ENCODE measurements around the gene ACOX1. TPM values are rescaled to one million over a fixed set of nuclear protein-coding genes. Genes with fewer than 3 reads are reported as not detected.

The ACOX1 gene
- total and polyA plus RNA-seq, 4 donors = 14.6 to 48.8 (median 28.8) TPM

DNA sequence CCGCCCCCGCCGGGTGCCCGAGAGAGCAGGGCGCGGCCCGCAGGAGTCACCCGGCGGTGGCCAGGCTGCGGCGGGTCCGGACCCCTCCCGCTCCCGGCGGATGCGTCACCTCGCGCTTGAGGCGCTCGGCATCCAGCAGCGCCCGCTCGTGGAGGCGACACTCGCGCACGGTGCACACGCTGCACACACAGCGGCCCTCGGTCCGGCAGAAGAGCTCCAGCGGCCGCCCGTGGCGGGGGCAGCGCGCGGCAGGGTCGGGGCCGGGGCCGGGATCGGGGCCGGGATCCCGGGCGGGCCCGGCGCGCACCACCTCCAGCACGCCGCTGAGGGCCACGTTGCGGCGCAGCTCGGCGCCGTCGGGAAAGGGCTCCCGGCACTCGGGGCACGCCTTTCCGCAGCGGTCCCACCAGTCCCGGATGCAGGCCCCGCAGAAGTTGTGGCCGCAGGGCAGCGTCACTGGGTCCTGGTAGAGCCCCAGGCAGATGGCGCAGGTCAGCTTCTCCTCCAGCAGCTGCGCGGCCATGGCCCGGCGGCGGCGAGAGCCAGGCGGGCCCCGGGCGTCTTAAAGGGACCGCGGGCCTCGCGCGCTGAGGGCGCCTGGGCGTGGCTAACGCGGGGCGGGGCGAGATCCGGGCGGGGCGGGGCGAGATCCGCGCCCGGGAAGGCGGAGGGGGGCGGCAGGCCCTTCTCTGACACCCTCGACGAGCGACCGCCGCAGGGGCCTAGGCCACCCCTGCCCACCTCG lies 82.4 kb downstream of the ACOX1 start, which contains the start of gene TRIM65:
TRIM65 (minus strand) TSS at position 537 of the 745 bp plus-strand sequence; CDS start at position 523, 14 bp downstream.
- Histone ChIP-seq H3K27ac (ENCODE audit: low read depth in 1 of 2, low read length in 2 of 2) (peak within 1 kb of the TSS; percentile 6 to 82), H3K4me3 (ENCODE audit: low read length in 2 of 2) (peak within 1 kb of the TSS; percentile 69 to 84), H3K27me3 (ENCODE audit: control insufficient read depth in 1 of 2, insufficient read depth in 2 of 2, low read length in 1 of 2) (no peaks in the 10 kb centered on the region), H3K36me3 (ENCODE audit: control insufficient read depth in 1 of 2, insufficient read depth in 2 of 2, low read length in 1 of 2) (peaks cover 0 to 2% of the 10 kb centered on the region in 2 donors), H3K9me3 (ENCODE audit: control insufficient read depth, low read length) (no peaks in the 10 kb centered on the region), H3K4me1 (ENCODE audit: control insufficient read depth in 1 of 2, insufficient read depth in 2 of 2, low read length in 2 of 2) (no peaks in the 10 kb centered on the region)
- intact Hi-C loops (cut with DNase I) = loop anchor here in 1 of 2 donors (1.0 kb wide), 1 partner anchor 41 kb away; the partner anchor contains the start of gene WBP2
- DNase-seq = peak; percentile 92 to 97
- ATAC-seq (ENCODE audit: low FRiP score) = peak; percentile 88
- WGBS, 2 donors = 0% methylated on average over 55 to 102 of the region's 102 CpGs

DNA sequence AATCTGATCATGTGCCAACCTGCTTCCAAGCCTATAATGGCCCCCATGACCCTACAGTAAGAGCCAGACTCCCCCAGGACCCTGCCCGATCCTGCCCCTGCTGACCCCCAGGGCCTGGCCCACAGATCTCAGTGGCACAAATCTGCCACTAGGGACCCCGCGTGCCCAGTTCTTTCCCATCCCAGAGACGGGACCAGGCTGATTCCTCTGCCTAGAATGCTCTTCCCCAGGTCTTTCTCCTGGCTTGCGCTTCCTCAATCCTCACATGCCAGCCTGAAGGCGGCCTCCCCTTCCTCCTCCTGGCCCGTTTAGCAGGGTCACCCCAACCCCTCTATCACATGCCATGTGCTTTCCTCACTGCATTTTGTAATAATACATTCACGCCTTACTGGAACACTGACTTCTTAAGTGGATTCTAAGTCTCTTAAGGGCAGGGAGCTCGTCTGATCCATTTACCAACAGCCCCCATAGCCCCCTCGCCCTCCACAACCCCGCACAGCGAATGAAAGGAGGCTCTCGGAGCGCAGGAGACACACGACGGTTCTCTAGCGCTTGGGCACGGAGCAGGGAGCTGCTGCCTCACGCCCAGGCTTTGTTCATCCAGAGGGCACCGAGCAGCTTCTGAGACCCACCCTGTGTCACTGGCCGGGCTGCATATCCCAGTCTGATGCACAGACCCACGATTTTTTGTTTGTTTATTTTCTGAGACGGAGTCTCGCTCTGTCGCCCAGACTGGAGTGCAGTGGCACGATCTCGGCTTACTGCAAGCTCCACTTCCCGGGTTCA lies 83.4 kb downstream of the ACOX1 start:
- Histone ChIP-seq H3K36me3 (ENCODE audit: control insufficient read depth in 1 of 2, insufficient read depth in 2 of 2, low read length in 1 of 2) (peaks cover 0 to 1% of the 10 kb centered on the region in 2 donors), H3K27ac (ENCODE audit: low read depth in 1 of 2, low read length in 2 of 2) (no peak overlapping the region)
- DNase-seq = no peak

DNA sequence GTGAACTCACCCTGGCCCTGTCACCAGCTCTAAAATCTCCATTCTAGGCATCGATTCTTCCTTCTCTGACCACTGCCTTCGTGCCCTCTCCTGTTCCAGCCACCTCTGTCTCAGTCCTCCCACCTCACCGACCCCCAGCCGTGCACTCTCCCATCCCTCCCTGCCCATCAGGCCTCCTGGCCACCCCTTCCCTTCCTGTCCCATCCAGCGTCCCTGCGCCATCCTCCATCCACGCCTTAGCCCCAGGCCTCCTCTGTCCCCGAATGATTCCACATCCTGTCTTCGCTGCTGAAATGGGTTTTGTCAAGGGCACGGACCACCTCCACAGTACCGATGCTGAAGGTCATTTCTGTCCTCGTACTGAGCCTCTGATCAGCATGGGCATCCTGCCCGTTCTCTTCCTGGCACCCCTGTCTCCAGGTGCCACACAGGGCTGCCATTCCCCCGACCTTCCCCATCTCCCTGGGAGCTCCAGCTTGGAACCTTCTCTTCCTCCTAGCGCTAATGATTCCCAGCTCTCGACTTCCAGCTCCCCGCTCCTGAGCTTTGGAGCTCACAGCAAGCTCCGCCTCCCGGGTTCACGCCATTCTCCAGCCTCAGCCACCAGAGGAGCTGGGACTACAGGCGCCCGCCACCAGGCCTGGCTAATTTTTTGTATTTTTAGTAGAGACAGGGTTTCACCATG lies 84.8 kb downstream of the ACOX1 start:
- intact Hi-C loops (cut with DNase I) = loop anchor here in 1 of 2 donors (5.0 kb wide), 1 partner anchor 47 kb away; no protein-coding TSS in a partner anchor

More for the DNA sequence above, 83.4 kb downstream of the ACOX1 start:
- intact Hi-C loops (cut with DNase I) = loop anchor here in 1 of 2 donors (1.0 kb wide), 1 partner anchor 40 kb away; the partner anchor contains the start of gene WBP2
- no peak for ATAC-seq (ENCODE audit: low FRiP score)
- H3K4me3 ChIP-seq (ENCODE audit: low read length in 2 of 2) = no peak overlapping the region
- no peaks in the 10 kb centered on the region for H3K9me3 ChIP-seq (ENCODE audit: control insufficient read depth, low read length)
- H3K4me1 ChIP-seq (ENCODE audit: control insufficient read depth in 1 of 2, insufficient read depth in 2 of 2, low read length in 2 of 2) = no peaks in the 10 kb centered on the region
- WGBS, 2 donors = 32 to 35% methylated on average over 28 of the region's 28 CpGs
- no peaks in the 10 kb centered on the region for H3K27me3 ChIP-seq (ENCODE audit: control insufficient read depth in 1 of 2, insufficient read depth in 2 of 2, low read length in 1 of 2)

DNA sequence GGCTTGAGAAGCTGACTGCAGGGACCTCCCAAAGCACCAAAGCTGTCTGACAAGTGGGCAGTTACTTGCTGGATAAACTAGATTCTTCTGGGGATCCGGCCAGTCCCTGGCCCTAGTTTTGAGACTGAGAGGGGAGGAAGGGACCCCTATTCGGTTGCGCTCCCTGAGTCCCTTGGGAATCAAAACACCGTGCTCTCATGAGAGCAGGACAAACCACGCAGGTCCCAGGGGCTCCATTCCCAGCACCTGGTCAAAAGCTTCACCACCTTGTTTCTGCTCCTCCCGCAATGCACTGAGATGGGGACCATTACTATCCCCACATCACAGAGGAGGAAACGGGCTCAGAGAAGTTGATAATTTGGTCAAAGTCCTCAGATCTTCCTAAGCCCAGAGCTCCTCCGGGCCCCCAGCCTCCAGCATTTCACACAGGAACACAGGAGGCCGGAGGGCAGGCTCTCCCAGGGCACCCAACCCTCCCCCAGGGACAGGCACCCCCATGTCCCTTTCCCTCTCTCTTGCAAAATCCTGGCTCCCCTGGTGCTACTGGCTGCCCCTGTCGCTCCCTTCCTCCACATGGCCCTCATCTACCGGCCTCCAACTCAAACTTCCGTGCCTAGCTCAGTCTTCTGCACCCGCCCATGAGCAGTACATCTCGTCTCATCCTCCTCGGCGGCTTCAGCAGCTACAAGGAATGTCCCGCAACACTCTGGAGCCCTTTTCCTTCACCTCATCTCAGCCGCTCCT lies 85.5 kb downstream of the ACOX1 start:
- no peak for ATAC-seq (ENCODE audit: low FRiP score)
- Histone ChIP-seq H3K4me3 (ENCODE audit: low read length in 2 of 2) (no peak overlapping the region), H3K27ac (ENCODE audit: low read depth in 1 of 2, low read length in 2 of 2) (no peak overlapping the region), H3K4me1 (ENCODE audit: control insufficient read depth in 1 of 2, insufficient read depth in 2 of 2, low read length in 2 of 2) (no peaks in the 10 kb centered on the region), H3K36me3 (ENCODE audit: control insufficient read depth in 1 of 2, insufficient read depth in 2 of 2, low read length in 1 of 2) (peaks cover 0 to 1% of the 10 kb centered on the region in 2 donors), H3K9me3 (ENCODE audit: control insufficient read depth, low read length) (no peaks in the 10 kb centered on the region), H3K27me3 (ENCODE audit: control insufficient read depth in 1 of 2, insufficient read depth in 2 of 2, low read length in 1 of 2) (no peaks in the 10 kb centered on the region)
- DNase-seq = no peak
- WGBS, 2 donors = 87 to 91% methylated on average over 18 of the region's 18 CpGs
- intact Hi-C loops (cut with DNase I) = loop anchor here in 1 of 2 donors (5.0 kb wide), 1 partner anchor 46 kb away; no protein-coding TSS in a partner anchor

More for the DNA sequence above, 84.8 kb downstream of the ACOX1 start:
- H3K4me3 ChIP-seq (ENCODE audit: low read length in 2 of 2) = no peak overlapping the region
- H3K27me3 ChIP-seq (ENCODE audit: control insufficient read depth in 1 of 2, insufficient read depth in 2 of 2, low read length in 1 of 2) = no peaks in the 10 kb centered on the region
- DNase-seq (no peak), ATAC-seq (ENCODE audit: low FRiP score) (no peak)
- H3K4me1 ChIP-seq (ENCODE audit: control insufficient read depth in 1 of 2, insufficient read depth in 2 of 2, low read length in 2 of 2) = no peaks in the 10 kb centered on the region
- H3K36me3 ChIP-seq (ENCODE audit: control insufficient read depth in 1 of 2, insufficient read depth in 2 of 2, low read length in 1 of 2) = peaks cover 0 to 1% of the 10 kb centered on the region in 2 donors
- WGBS, 2 donors = 74 to 82% methylated on average over 22 of the region's 22 CpGs
- H3K9me3 ChIP-seq (ENCODE audit: control insufficient read depth, low read length) = no peaks in the 10 kb centered on the region
- no peak overlapping the region for H3K27ac ChIP-seq (ENCODE audit: low read depth in 1 of 2, low read length in 2 of 2)

DNA sequence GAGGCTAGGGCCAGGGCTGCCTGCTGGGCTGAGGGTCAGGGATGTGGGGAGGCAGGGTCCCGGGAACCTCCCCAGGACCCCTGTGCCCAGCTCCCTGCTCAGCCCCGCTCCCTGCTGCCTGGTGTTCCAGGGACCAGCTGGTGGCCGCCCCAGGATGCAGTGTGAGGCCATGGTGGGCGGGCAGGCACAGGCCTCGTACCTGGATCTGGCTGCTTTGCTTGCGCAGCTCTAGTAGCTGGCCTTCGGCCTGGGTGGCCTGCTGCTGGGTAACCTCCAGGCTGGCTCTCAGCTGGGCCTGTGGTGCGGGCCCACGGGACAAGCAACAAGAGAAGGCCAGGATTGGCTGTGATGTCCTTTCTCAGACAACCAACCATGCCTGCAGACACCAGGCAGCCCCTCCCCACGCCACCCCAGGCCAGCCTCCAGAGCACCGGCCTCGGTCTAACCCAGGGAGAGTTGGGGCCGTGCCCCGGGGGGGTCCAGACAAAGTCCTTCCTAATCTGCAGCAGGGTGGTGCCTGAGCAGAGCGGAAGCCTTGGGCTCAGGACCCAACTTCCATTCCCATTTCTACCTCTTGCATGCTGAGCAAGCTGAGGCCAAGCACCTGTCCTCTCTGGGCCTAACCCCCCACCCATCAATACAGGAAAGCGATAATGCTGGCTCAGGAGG lies 86.3 kb downstream of the ACOX1 start:
- no peaks in the 10 kb centered on the region for H3K4me1 ChIP-seq (ENCODE audit: control insufficient read depth in 1 of 2, insufficient read depth in 2 of 2, low read length in 2 of 2)
- no peaks in the 10 kb centered on the region for H3K27me3 ChIP-seq (ENCODE audit: control insufficient read depth in 1 of 2, insufficient read depth in 2 of 2, low read length in 1 of 2)
- H3K36me3 ChIP-seq (ENCODE audit: control insufficient read depth in 1 of 2, insufficient read depth in 2 of 2, low read length in 1 of 2) = peaks cover 0 to 1% of the 10 kb centered on the region in 2 donors
- DNase-seq = peak in 1 of 2 donors; percentile 40
- WGBS, 2 donors = 80% methylated on average over 15 to 16 of the region's 16 CpGs
- H3K4me3 ChIP-seq (ENCODE audit: low read length in 2 of 2) = no peak overlapping the region
- no peak overlapping the region for H3K27ac ChIP-seq (ENCODE audit: low read depth in 1 of 2, low read length in 2 of 2)
- H3K9me3 ChIP-seq (ENCODE audit: control insufficient read depth, low read length) = no peaks in the 10 kb centered on the region
- ATAC-seq (ENCODE audit: low FRiP score) = no peak
- intact Hi-C loops (cut with DNase I) = loop anchor here in 1 of 2 donors (5.0 kb wide), 1 partner anchor 45 kb away; no protein-coding TSS in a partner anchor

DNA sequence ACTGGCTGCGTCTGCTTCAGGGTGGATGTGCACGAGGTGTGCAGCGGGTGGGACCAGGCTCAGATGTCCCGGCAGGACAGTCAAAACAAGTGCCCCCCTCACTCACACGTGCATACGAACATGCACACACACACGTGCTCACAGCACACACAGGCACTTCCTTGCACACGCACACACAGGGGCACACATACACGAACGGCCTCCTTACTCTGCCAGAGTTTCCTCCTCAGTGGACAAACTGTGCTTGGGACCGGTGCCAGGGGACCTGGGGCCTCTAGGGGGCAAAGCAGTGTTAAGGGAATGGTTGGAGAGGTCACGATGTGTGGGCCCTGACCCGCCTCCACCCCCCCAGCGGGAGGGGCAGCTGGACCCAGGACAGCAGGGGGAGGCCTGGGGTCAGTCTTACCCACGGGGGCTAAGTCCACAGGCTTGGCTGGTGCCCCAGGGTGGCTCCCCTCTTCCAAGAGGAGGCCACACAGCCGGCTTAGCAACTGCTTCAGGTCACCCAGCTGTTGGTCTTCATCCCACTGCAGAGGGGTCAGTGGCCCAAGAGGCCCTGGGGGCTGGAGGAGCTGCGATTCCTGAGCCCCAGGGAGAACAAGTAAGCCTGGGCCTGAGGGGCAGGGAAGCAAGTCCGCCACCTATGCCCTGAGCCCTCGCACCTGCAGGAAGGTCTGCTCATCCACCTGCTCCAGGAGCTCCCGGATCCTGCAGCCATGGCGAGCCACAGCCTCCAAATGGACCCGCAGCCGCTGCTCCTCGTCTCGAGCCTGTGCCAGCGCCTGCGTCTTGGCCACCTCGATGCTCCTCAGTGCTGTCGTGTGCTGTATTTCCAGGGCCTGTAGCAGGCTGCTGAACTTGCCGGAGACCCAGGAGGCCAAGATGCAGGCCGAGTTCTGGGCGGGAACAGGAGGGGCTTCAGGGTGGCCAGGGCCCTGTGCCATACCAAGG lies 87.1 kb downstream of the ACOX1 start:
- intact Hi-C loops (cut with DNase I) = loop anchor here in 1 of 2 donors (5.0 kb wide), 1 partner anchor 45 kb away; no protein-coding TSS in a partner anchor
- no peaks in the 10 kb centered on the region for H3K27me3 ChIP-seq (ENCODE audit: control insufficient read depth in 1 of 2, insufficient read depth in 2 of 2, low read length in 1 of 2)
- ATAC-seq (ENCODE audit: low FRiP score) (no peak), DNase-seq (peak in 1 of 2 donors; percentile 46)
- 78 to 80% methylated on average over 32 of the region's 32 CpGs for WGBS, 2 donors
- no peak overlapping the region for H3K27ac ChIP-seq (ENCODE audit: low read depth in 1 of 2, low read length in 2 of 2)
- H3K36me3 ChIP-seq (ENCODE audit: control insufficient read depth in 1 of 2, insufficient read depth in 2 of 2, low read length in 1 of 2) = peaks cover 0 to 1% of the 10 kb centered on the region in 2 donors
- H3K4me3 ChIP-seq (ENCODE audit: low read length in 2 of 2) = no peak overlapping the region
- no peaks in the 10 kb centered on the region for H3K4me1 ChIP-seq (ENCODE audit: control insufficient read depth in 1 of 2, insufficient read depth in 2 of 2, low read length in 2 of 2)
- H3K9me3 ChIP-seq (ENCODE audit: control insufficient read depth, low read length) = no peaks in the 10 kb centered on the region

Data from aorta (tissue), 5 donors.